GM18870 (cell line): ENCODE results near the gene KIRREL1.
"Not testable (repeated sequence)": the region's sequence is repeated elsewhere in the genome, so short reads cannot be mapped to it uniquely, and the experiment has no call there.

ENCODE experiments used
- ATAC-seq: cut with Tn5 transposase; IDR thresholded peaks from one replicate; pipeline ENCODE4 v1.9.1; 2021; ENCODE audit warnings: moderate library complexity; ENCODE audit not compliant: unreplicated experiment

KIRREL1 gene

DNA sequence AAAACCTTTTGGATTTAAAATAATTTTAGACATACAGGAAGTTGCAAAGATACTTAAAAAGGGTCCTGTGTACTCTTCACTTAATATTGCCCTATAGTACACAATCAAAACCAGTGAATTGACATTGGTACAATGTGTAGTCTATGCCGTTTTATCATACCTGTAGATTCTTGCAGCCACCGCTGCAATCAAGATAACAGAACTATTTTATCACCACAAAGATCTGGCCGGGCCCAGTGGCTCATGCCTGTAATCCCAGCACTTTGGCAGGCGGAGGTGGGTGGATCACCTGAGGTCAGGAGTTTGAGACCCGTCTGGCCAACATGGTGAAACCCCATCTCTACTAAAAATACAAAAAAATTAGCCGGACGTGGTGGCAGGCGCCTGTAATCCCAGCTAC, 135.1 kb downstream of the KIRREL1 start:
- ATAC-seq: not testable (repeated sequence)

DNA sequence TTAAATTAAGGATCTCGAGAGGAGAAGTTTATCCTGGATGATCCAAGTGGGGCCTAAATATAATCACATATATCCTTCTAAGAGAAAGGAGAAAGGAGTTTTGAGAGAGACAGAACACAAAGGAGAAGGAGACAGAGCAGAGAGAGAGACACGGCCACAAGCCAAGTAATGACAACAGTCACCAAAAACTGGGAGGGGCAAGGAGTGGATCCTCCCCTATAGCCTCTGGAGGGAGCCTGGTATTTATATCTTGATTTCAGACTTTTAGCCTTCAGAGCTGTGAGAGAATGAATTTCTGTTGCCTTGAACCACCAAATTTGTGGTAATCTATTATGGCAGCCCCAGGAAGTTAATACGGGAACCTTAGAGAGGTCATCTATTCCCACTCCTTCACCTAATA, 137.8 kb downstream of the KIRREL1 start:
- ATAC-seq: no peak

DNA sequence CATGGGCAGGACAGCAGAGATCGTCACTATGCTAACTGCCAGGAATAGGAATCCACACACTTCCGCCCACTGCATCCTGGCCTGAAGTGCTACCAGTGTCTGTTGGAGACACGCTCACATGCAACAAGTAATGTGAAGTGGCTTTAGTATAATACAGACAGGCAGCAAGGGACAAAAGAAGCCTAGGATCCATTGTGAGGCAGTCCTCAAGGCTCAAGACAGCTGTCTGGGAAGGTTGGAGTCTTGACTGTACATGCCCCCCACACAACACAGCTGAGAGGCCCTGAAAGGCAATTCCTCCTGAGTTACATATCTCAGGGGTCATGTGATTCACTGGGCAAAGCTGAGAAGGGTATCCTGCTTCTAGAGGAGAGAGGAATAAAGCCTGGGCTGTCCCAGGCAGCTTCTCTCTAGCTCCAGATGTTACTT, 147.3 kb downstream of the KIRREL1 start:
- ATAC-seq: no peak

DNA sequence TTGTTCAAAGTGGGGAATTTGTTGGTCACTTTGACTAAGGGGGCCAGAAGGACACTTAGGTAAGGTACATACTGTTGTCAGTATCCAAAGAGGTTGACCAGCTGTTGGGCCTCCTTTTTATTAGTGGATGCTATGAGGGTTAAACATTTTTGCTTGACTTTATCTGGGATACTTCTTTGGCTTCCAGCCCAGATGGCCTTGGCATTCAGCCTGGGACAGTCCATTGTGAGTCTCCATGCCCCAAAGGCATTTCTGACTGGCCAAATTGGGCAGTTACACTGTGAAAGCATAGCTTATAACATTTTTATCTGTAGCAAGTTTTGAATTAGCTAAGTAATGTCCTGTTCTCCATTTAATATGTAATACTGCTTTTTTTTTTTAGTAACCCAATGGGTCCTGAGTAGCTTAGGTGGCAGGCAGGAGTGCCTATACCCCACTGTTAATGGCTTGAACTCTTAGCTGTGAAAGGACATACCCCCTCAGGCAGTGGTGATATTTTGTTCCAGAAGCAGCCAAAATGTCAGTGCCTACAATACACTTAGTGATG, 151.8 kb downstream of the KIRREL1 start:
- no peak for ATAC-seq

GRCh38 chr1:158146165-158146564, 152.7 kb downstream of the KIRREL1 start:
- no peak for ATAC-seq

DNA sequence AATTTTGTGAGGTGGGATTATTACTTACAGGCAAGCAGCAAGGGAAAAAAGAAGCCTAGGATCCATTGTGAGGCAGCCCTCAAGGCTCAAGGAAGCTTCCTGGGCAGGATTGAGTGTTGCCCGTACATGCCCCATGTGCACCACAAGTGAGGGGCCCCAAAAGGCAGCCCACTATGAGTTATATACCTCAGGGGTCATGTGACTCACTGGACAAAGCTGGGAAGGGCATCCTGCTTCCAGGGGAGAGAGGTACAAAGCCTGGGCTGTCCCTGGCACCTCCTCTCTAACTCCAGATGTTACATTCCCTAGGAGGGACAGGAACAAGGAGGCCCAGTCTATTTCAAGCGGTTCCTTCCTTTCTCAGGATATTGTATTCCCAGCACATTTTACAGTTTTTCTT, 153.3 kb downstream of the KIRREL1 start:
- no peak for ATAC-seq

- no peak for ATAC-seq
Observed at GRCh38 chr1:158147401-158147800, 154.0 kb downstream of the KIRREL1 start.

- ATAC-seq: no peak
Observed at GRCh38 chr1:158147869-158148268, 154.4 kb downstream of the KIRREL1 start.

DNA sequence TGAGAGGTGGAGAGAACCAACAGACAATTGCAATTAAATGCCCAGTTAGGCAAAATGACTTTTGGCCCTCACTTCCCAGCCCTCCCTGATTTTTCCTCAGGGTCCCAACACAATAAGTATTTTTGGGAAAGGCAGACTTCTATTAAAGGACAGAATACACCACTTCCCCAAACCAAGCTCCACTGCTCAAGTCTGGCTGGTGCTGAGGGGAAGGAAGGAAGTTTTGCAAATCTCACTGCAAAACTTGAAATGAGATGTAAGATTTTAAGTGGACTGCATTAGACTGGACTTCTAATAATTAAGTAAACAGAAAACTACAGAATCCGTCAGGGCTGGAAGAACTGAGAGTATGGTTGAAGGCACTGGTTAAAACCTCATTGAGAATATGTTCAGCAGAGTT, 155.0 kb downstream of the KIRREL1 start:
- no peak for ATAC-seq

DNA sequence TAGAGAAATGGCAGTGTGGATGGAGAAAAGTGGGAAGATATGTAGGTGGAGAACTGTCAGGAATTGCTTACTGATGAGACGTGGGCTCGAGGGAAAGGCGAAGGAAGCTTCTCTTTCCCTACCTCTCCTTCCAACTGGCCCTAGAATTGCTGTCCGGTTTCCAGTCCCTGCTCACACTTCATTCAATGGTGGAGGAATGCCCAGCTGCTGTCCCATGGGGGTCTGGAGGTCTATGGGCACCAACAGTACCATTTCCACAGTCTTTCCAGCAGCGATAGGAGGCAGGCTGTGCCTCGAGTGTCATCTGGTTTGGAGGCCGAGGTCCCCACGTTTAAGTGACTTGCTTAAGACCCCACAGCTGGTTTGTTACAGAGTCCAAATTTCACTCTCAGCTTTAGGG, 155.7 kb downstream of the KIRREL1 start:
- ATAC-seq: no peak
